HepG2 (cell line): ENCODE measurements around the gene ATG13. TPM values are rescaled to one million over a fixed set of nuclear protein-coding genes. Genes with fewer than 3 reads are reported as not detected.

ENCODE experiments used
- ATAC-seq: fragments of 200-7000 bp; cut with Tn5 transposase; 3 replicates; pipeline ENCODE4 v1.9.1; 2020; ENCODE audit warnings: mild to moderate bottlenecking, moderate library complexity
- BruUV-seq: library from RNA; stranded (reverse); fragments of 400-500 nt; replicated peaks from 2 replicates; lab custom pipeline; 2021; lab: Mats Ljungman, UMichigan
- CTCF ChIA-PET: fragments of 300-600 bp; formaldehyde crosslinking; extraction: SDS; loops from one replicate; lab custom pipeline; 2021; ENCODE audit warnings: low total read pairs, inconsistent platforms, low intra/inter-chr PET ratio; lab: Yijun Ruan, JAX
- POLR2A ChIA-PET: fragments of 350-600 bp; sonication (Branson Sonifier 250); formaldehyde crosslinking; loops from one replicate; lab custom pipeline; 2020; ENCODE audit warnings: antibody characterized with exemption, inconsistent platforms; lab: Yijun Ruan, JAX
- DNase-seq: peaks from one replicate; pipeline ENCODE4 v3.0.0-alpha.2; 2015; ENCODE audit warnings: low spot score
- FAIRE-seq: peaks from 3 replicates; lab custom pipeline; 2011; peaks lifted over from hg19 to GRCh38; lab: Jason Lieb, UNC
- H2AFZ ChIP-seq: one replicate; pipeline ENCODE4 v1.6.1; 2011; ENCODE audit warnings: low read length, inconsistent platforms
- H3K27ac ChIP-seq: fragments of 300-600 bp; 3 replicates; pipeline ENCODE4 v1.8.0; 2011; ENCODE audit warnings: mixed run types, mild to moderate bottlenecking, mixed read lengths, low read length, inconsistent platforms; ENCODE audit not compliant: insufficient read depth; ENCODE audit errors: extremely low read length
- H3K27me3 ChIP-seq, 2 experiments: fragments of 200-600 bp in 1 of 2; 2 replicates in 1 of 2; 3 replicates in 1 of 2; pipeline versions ENCODE4 v1.6.0 to v1.8.0; 2011; ENCODE audit warnings: low read length in 2 of 2, mild to moderate bottlenecking in 2 of 2, moderate library complexity in 2 of 2, inconsistent platforms in 1 of 2; ENCODE audit not compliant: insufficient read depth in 2 of 2, control insufficient read depth in 1 of 2
- H3K36me3 ChIP-seq, 2 experiments: fragments of 200-600 bp in 1 of 2; replicated peaks in 1 of 2; 2 replicates in 1 of 2; 3 replicates in 1 of 2; pipeline versions ENCODE4 v1.5.1 to v1.8.0; 2011; ENCODE audit warnings: low read length in 2 of 2, inconsistent platforms in 1 of 2; ENCODE audit not compliant: insufficient read depth in 2 of 2, control insufficient read depth in 1 of 2
- H3K4me1 ChIP-seq: 2 replicates; pipeline ENCODE4 v1.5.1; 2012; ENCODE audit warnings: low read length, inconsistent platforms; ENCODE audit not compliant: insufficient read depth
- H3K4me2 ChIP-seq: 2 replicates; pipeline ENCODE4 v1.6.0; 2011; ENCODE audit warnings: low read depth, low read length, inconsistent platforms
- H3K4me3 ChIP-seq, 3 experiments: fragments of 200-600 bp in 1 of 3; sonication (generic), shearing (Covaris generic) in 1 of 3; replicated peaks in 1 of 3; 2 replicates each; pipeline ENCODE4 v1.5.1; 2011 to 2016; ENCODE audit warnings: low read length in 3 of 3, inconsistent platforms in 2 of 3, low read depth in 2 of 3, mild to moderate bottlenecking in 2 of 3, control low read depth in 1 of 3, mixed read lengths in 1 of 3; ENCODE audit not compliant: insufficient read depth in 1 of 3
- H3K79me2 ChIP-seq: one replicate; pipeline ENCODE4 v1.6.1; 2011; ENCODE audit warnings: low read length, inconsistent platforms; ENCODE audit not compliant: insufficient read depth
- H3K9ac ChIP-seq: 2 replicates; pipeline ENCODE4 v1.6.0; 2011; ENCODE audit warnings: mild to moderate bottlenecking, low read depth, low read length, inconsistent platforms; ENCODE audit not compliant: insufficient read depth
- H3K9me3 ChIP-seq: 2 replicates; pipeline ENCODE4 v1.5.1; 2012; ENCODE audit warnings: mild to moderate bottlenecking, low read length
- H4K20me1 ChIP-seq: 2 replicates; pipeline ENCODE4 v1.6.0; 2011; ENCODE audit warnings: inconsistent platforms, mild to moderate bottlenecking, low read length, moderate library complexity; ENCODE audit not compliant: insufficient read depth
- KAT8 ChIP-seq: IDR thresholded peaks from 2 replicates; pipeline ENCODE4 v1.6.1; 2016; ENCODE audit warnings: missing genetic modification reagents, missing compliant biosample characterization
- KLF15 ChIP-seq: sonication (generic); formaldehyde crosslinking; IDR thresholded peaks from 2 replicates; pipeline ENCODE4 v1.8.1; 2023; ENCODE audit warnings: borderline replicate concordance, mild to moderate bottlenecking, inconsistent platforms, missing genetic modification reagents, mixed read lengths
- KLF16 ChIP-seq, 2 experiments: sonication (generic) in 1 of 2; formaldehyde crosslinking in 1 of 2; IDR thresholded peaks; 2 replicates each; pipeline versions ENCODE4 v1.6.1 to v1.8.0; 2016 to 2023; ENCODE audit warnings: missing genetic modification reagents in 2 of 2, missing compliant biosample characterization in 1 of 2
- KLF9 ChIP-seq: IDR thresholded peaks from 2 replicates; pipeline ENCODE4 v1.6.1; 2016; ENCODE audit warnings: low read depth
- MZF1 ChIP-seq: sonication (generic); formaldehyde crosslinking; IDR thresholded peaks from 2 replicates; pipeline ENCODE4 v1.8.1; 2023; ENCODE audit warnings: mild to moderate bottlenecking, missing genetic modification reagents, borderline replicate concordance
- NR2C2 ChIP-seq: sonication (generic); formaldehyde crosslinking; IDR thresholded peaks from 2 replicates; pipeline ENCODE4 v1.4.0; 2020; ENCODE audit warnings: missing genetic modification reagents, mild to moderate bottlenecking, moderate library complexity, borderline replicate concordance
- SSRP1 ChIP-seq: IDR thresholded peaks from 2 replicates; pipeline ENCODE4 v1.6.1; 2016; ENCODE audit warnings: control low read depth
- ZNF652 ChIP-seq: IDR thresholded peaks from 2 replicates; pipeline ENCODE4 v1.6.1; 2016; ENCODE audit warnings: low read depth, borderline replicate concordance
- WGBS: methylation state at CpG from one replicate; pipeline ENCODE4 v1.1.6; 2017; ENCODE audit warnings: low lambda C conversion rate; 5-methylcytosine and 5-hydroxymethylcytosine counted together
- in situ Hi-C: cut with HindIII; loops from 2 replicates; pipeline ENCODE4 v1.10.0; 2017; ENCODE audit warnings: low pct_unique_long_range_greater_than_20kb; ENCODE audit not compliant: extremely low pct_ligation_motif_present
- intact Hi-C: fragments of 100-400 bp; cut with micrococcal nuclease; formaldehyde crosslinking; loops from one replicate; pipeline ENCODE4 v1.10.0; 2022; ENCODE audit not compliant: unreplicated experiment
- polyA plus RNA-seq, 8 experiments: library from polyadenylated mRNA; depleted of rRNA in 3 of 8; stranded (reverse) in 7 of 8; unstranded in 1 of 8; fragments of >200 nt; fragmentation: Illumina TruSeq in 4 of 8; extraction: Trizol in 4 of 8; gene quantifications; 2 replicates each; pipeline versions ENCODE4 v1.2.1 to v1.2.3, GENCODE V29; 2011 to 2016; ENCODE audit warnings: low read depth in 4 of 8, missing spikeins in 1 of 8, mixed read lengths in 1 of 8; ENCODE audit not compliant: insufficient read depth in 1 of 8
- total RNA-seq, 5 experiments: library from RNA; depleted of rRNA; stranded (reverse); fragments of >200 nt; fragmentation: Illumina TruSeq; extraction: Trizol; gene quantifications; 2 replicates each; pipeline ENCODE4 v1.2.3, GENCODE V29; 2016; ENCODE audit warnings: low read depth in 1 of 5
- TF ChIP-seq, protein P1 (sequence below): sonication (generic); formaldehyde crosslinking; IDR thresholded peaks from 2 replicates; pipeline ENCODE4 v1.5.1; 2020; ENCODE audit warnings: missing genetic modification reagents, mild to moderate bottlenecking, borderline replicate concordance
- TF ChIP-seq, protein P2 (sequence below): sonication (generic); formaldehyde crosslinking; conservative IDR thresholded peaks from 2 replicates; pipeline ENCODE4 v1.4.0; 2020; ENCODE audit warnings: missing genetic modification reagents

The ATG13 gene
- total and polyA plus RNA-seq, 2 of the 13 experiments (the other 11 are each of a cell fraction or from before 2014, with no cell fraction given) = 55.0 to 77.3 TPM

DNA sequence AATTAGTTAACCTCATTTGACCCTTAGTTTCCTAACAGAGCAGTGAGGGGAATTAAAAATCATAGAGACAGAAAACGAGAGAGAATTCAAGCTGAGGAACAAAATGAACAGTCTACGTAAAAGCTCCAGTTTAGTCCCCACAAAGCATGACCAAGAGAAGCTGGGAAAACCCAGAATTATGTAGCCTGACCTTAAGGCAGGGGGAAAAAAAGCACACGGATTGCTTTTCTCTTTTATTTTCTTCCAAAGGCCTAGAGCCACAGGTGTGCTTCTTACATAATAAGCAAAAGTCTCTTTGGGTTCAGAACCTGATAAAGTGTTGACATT is 23.0 kb upstream of the ATG13 start:
- peaks cover 0 to 4% of the 10 kb centered on the region in 2 experiments; a peak in 1 of 5 replicates for H3K27me3 ChIP-seq
- peaks cover 53% of the 10 kb centered on the region for H3K79me2 ChIP-seq
- TF ChIP-seq ZNF652 (CRISPR knock-in tag) (0 out of 2 replicates have a peak, but pooled peaks have one; percentile 0), SSRP1 (CRISPR knock-in tag) (peak; percentile 31; the same call in 1 of the 2 replicates), KLF9 (CRISPR knock-in tag) (0 out of 2 replicates have a peak, but pooled peaks have one; percentile 9), NR2C2 (0 out of 2 replicates have a peak, but pooled peaks have one; percentile 0), KAT8 (CRISPR knock-in tag) (no peak), KLF15 (CRISPR knock-in tag) (no peak), KLF16 (CRISPR knock-in tag; IDR thresholded peaks at IDR 0.05) (0 out of 4 replicates have a peak, but pooled peaks of 1 of the 2 experiments have one; percentile 1), MZF1 (no peak)
- TF ChIP-seq, protein P1, sequence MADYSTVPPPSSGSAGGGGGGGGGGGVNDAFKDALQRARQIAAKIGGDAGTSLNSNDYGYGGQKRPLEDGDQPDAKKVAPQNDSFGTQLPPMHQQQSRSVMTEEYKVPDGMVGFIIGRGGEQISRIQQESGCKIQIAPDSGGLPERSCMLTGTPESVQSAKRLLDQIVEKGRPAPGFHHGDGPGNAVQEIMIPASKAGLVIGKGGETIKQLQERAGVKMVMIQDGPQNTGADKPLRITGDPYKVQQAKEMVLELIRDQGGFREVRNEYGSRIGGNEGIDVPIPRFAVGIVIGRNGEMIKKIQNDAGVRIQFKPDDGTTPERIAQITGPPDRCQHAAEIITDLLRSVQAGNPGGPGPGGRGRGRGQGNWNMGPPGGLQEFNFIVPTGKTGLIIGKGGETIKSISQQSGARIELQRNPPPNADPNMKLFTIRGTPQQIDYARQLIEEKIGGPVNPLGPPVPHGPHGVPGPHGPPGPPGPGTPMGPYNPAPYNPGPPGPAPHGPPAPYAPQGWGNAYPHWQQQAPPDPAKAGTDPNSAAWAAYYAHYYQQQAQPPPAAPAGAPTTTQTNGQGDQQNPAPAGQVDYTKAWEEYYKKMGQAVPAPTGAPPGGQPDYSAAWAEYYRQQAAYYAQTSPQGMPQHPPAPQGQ (CRISPR knock-in tag) = no peak
- TF ChIP-seq, protein P2, sequence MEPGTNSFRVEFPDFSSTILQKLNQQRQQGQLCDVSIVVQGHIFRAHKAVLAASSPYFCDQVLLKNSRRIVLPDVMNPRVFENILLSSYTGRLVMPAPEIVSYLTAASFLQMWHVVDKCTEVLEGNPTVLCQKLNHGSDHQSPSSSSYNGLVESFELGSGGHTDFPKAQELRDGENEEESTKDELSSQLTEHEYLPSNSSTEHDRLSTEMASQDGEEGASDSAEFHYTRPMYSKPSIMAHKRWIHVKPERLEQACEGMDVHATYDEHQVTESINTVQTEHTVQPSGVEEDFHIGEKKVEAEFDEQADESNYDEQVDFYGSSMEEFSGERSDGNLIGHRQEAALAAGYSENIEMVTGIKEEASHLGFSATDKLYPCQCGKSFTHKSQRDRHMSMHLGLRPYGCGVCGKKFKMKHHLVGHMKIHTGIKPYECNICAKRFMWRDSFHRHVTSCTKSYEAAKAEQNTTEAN (CRISPR knock-in tag) = 0 out of 2 replicates have a peak, but pooled peaks have one; percentile 2
- no TSS peak for BruUV-seq
- H3K4me1 ChIP-seq = peaks cover 58% of the 10 kb centered on the region
- peak overlapping the region; percentile 97 for H3K27ac ChIP-seq
- peak overlapping the region; percentile 44 for H2AFZ ChIP-seq
- intact Hi-C loops (loop anchor here (1.0 to 2.0 kb wide), 2 partner anchors 22 to 40 kb away; partner anchors contain the start of genes ATG13 and HARBI1), in situ Hi-C loops (no loop called here)
- ChIA-PET POLR2A (interaction anchor here (0.7 to 2.2 kb wide), 15 partner anchors 12 to 204 kb away, joined by 3 to 20 read pairs (median 5); partner anchors contain the start of genes ATG13 and F2), CTCF (no interaction called here)
- no peaks in the 10 kb centered on the region; a peak in 1 of 5 replicates for H3K36me3 ChIP-seq
- 2% methylated on average over 3 of the region's 3 CpGs for WGBS
- peak overlapping the region; percentile 86 for H3K4me2 ChIP-seq
- no peak for FAIRE-seq
- H3K9me3 ChIP-seq = no peaks in the 10 kb centered on the region
- peaks cover 16% of the 10 kb centered on the region; the same call in 1 of the 2 replicates for H4K20me1 ChIP-seq
- DNase-seq = no peak
- ATAC-seq = peak; percentile 7
- H3K9ac ChIP-seq = peak overlapping the region; percentile 91
- H3K4me3 ChIP-seq = peak overlapping the region; percentile 73 to 97 (median 87)
